HG03457 (cell line): ENCODE data around the gene BPI.
"Not testable (repeated sequence)": the region's sequence is repeated elsewhere in the genome, so short reads cannot be mapped to it uniquely, and the experiment has no call there.

Experiments used
- ATAC-seq: cut with Tn5 transposase; IDR thresholded peaks from one replicate; pipeline ENCODE4 v1.9.1; 2021; ENCODE audit warnings: moderate number of reproducible peaks; ENCODE audit not compliant: unreplicated experiment

BPI gene

GRCh38 chr20:38302786-38303185 lies 1.2 kb upstream of the BPI start:
- no peak for ATAC-seq

GRCh38 chr20:38304845-38305447 lies 990 bp downstream of the BPI start:
- ATAC-seq, result no peak

DNA sequence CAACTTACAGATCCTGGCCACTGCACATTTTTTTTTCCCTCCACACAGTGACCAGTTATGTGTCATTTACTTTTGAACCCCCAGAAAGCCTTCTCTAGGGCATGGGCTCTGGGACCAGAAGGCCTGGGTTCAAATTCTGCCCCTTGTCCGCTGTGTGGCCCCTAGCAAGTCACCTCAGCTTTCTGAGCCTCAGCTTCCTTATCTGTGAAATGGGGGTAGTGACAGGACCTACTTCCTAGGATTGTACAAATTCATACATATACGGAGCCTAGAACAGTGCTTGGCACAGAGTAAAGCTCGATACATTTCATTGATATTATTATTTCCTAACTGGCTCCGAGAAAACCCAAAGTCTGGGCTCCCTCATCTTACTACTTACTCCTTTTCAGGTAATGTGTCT lies 1.6 kb downstream of the BPI start:
- ATAC-seq, result no peak

DNA sequence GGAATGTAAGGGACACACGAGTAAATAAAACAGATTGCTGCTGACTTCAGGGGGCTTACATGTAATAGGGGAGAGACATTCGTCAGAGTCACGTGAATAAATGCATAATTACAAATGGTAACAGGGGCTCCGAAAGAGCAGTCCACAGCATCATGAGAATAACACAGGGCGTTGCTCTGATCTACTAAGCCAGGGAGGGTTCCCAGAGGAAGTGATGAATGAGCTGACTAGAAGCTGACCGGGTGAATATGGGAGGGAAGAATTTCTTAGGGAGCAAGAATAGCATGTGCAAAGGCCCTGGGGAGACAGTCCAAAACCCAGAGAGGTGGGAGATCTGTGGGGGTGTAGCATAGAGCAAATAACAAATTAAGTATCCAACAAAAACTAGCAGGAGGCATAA lies 2.4 kb downstream of the BPI start:
- no peak for ATAC-seq

DNA sequence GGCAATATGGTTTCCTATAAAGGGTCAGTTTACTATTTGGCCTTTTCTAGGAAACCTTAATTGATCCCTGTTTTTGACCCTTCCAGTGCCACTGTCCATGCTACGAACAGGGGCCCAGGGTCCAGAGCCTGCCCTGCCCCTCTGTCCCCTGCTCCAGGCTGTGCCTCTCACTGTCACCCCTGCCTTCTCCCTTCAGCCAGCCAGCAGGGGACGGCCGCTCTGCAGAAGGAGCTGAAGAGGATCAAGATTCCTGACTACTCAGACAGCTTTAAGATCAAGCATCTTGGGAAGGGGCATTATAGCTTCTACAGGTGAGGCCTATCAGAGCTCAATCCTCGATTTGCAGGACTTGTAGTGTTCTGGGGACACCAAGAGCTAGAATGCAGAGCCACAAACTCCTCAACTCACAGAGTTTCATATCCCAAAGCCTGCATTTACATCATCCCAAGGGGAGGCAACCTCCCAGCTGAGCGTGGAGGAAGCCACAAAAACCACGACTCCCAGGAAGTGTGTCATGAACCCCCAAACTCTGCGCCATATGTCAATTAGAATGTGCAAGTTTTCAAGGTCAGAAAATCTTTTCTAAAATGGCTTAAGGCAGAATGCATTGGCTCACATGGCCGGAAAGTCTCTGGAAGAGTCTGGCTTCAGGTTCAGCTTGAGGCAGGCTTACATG lies 3.6 kb downstream of the BPI start:
- no peak for ATAC-seq

DNA sequence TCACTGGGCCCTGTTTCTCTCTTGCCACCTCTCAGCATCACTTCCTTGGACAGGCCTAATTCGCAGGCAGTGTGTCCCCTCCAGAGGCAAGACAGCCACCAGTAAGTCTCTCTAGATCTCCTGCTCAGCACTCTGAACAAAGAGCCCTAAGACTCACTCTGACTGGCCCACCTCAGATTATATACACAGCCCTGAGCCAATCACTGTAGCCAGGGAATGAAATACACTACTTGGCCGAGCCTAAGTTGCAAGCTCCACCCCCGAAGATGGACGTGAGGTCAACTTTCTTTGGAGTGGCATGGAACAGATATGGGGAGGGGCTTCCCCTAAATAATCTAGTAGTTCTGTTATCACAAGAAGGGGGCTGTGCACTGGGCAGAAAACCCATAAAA lies 4.1 kb downstream of the BPI start:
- ATAC-seq, result no peak

DNA sequence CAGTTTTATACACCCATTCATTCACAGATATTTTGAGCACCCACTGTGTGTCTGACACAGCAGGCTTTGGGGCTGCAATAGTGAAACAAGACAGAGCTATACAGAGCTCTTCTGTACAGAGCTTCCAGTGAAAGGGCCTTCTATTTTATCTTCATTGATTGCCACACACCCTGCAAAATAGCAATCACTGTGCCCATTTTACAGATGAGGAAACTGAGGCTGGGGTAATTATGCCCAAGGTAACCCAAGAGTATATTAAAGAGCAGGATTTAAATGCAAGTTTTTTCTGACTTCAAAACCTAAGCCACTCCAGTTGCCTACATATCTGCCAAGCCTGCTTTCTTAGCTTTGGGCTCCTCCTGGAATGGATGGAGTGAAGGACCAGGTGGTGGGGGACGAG lies 4.5 kb downstream of the BPI start:
- no peak for ATAC-seq

DNA sequence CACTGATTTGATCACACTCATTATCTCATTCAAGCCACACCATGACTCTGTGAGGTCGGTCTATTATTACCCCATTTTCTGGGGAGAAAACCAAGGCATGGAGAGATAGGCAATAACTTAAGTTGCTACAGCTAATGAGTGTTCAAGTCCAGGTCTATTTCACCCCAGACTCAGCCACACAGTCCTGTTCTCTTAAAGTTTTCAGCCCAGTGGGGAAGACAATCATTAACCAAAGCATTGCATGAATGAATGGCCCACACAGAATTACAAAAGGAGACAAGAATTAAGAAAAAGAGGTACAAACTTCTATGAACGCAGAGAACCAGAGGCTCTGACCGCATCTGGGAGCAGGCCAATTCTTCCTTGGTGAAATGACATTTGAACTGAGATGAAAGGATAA lies 7.1 kb downstream of the BPI start:
- no peak for ATAC-seq

DNA sequence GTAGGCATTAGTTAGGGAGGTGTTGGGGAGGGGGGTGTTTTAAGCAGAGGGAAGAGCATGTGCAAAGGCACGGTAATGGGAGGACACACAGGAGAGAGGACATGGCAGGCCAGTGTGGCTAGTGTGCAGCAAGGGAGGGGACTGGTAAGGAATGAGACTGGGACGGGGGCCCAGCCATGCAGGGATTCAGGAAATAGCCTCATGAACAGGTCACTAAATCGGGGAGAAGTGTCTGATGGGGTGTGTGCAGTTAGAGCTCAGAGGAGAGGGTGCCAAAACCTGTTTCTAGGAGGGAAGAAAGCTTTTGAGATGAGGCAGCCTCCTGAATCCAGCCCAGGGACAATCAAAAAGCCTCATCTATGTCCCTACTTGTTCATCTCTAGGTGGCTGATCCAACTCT lies 7.5 kb downstream of the BPI start:
- no peak for ATAC-seq

DNA sequence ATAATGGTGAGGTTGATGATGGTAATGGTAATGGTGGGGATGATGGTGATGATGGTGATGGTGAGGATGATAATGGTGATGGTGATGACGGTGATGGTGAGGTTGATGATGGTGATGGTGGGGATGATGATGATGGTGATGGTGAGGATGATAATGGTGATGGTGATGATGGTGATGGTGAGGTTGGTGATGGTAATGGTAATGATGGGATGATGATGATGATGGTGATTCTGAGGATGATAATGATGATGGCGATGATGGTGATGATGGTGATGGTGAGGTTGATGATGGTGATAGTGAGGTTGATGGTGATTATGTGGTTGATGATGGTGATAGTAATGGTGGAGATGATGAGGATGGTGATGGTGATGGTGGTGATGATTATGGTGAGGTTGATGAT lies 9.7 kb downstream of the BPI start:
- no peak for ATAC-seq

DNA sequence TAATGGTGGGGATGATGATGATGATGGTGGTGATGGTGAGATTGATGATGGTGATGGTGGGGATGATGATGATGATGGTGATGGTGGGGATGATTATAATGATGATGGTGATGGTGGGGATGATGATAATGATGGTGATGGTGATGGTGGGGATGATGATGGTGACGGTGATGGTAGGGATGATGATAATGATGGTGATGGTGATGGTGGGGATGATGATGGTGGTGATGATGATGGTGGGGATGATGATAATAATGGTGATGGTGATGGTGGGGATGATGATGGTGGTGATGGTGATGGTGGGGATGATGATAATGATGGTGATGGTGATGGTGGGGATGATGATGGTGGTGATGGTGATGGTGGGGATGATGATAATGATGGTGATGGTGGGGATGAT lies 10.4 kb downstream of the BPI start:
- not testable (repeated sequence) for ATAC-seq

DNA sequence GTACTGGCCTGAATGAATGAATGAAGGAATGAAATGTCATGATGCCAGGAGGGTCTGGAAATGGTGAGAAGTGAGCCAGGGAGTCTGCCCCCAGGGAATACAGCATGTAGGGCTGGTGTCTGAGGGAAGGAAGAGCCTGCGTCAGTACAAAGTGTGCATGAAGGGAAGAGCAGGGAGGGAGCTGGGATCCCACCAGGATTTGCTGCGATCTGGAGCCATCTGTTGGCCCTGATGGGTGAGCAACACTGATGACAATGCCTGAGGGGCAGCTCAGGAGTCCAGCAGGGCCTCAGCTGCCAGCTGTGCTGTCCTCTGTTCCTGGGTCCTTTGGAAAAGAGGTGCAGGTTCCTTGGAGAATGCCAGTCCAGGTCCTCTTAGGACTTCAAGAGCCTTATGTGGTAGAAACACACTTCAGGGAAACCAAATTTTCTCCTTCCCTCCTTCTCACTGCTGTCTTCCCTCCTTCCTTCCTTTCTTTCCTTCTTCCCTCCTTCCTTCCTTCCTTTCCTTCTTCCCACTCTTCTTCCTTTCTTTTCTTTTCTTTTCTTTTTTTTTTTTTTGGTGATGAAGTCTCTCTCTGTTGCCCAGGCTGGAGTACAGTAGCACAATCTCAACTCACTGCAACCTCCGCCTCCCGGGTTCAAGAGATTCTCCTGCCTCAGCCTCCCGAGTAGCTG lies 11.5 kb downstream of the BPI start:
- no peak for ATAC-seq

GRCh38 chr20:38316341-38316740 lies 12.4 kb downstream of the BPI start:
- ATAC-seq, result no peak

DNA sequence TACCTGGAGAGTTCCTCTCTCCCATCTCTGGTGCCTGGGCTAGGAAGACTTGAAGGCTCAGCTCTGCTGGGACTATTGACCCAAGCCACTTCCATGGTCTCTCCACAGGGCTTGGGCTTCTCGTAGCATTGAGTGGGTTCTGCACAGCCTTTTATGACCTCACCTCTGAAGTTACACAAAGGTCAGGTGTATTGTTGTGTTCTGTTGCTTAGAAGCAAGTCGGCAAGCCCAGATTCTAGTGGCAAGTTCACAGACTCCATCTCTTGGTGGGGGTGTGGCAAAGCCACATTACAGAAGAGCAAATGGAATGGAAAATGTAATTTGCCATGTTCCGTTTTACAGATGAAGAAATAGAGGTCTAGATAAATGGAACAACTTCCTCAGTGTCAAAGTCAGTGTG lies 13.5 kb downstream of the BPI start:
- no peak for ATAC-seq

DNA sequence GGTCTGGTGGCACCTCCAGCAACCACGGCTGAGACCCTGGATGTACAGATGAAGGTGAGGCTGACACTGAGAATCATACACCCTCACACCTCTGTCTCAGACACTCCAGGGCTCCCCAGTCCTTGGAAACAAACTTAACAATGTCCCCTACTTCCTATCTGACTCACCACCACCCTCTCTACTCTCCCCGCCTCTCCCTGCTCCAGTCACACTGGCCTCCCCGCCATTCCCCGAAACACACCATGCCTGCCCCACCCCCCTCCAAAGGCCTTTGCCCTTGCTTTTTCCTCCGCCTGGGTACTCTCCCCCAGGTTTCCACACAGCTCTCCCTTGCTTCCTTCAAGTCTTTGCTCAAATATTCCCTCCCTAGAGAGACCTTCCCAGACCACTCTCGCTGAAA lies 16.3 kb downstream of the BPI start:
- ATAC-seq, result no peak

DNA sequence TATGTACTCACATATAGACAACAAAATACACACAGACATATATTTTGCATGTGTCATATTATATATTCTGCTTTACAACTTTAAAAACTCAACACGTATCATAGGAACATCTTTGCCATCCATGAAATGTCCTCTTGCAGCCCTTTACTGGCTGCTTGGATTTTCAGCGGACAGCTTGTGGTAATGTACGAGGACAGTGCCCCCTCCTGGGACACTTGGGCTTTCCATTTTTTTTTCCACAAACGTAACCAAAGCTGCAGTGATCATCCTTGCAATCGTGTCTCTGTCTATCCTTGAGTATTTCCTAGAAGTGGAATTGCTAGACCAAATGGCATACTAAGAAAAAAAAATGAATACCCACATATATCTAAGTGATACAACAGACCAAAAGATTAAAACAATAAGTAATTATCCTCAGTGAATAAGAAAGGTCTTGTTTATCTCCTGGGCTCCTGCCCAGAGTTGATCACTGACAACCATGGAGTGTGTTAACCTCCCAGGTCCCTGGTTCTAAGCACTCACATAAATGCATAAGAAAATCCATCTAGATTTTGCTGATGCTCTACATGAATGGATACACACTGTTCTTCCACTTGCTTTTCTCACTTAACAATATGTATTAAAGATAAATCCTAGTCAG lies 18.1 kb downstream of the BPI start:
- ATAC-seq, result no peak

DNA sequence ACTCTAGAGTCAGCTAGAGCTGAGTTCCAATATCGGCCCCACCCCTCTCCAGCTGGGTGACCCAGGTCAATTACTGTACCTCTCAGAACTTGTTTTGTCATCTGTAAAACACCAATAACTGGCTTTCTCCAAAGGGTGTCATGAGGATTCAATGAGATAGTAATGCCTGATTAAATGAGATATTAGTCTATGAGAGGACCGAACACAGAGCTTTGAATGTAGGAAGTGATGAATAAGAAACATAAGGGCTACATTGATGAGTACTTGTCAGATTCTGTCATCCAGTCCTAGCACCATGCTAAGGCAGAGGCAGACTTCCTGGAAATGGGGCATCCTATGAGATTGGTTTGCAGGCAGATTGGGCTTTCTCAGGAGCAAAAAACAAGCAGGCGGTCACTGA lies 20.2 kb downstream of the BPI start:
- ATAC-seq, result no peak

DNA sequence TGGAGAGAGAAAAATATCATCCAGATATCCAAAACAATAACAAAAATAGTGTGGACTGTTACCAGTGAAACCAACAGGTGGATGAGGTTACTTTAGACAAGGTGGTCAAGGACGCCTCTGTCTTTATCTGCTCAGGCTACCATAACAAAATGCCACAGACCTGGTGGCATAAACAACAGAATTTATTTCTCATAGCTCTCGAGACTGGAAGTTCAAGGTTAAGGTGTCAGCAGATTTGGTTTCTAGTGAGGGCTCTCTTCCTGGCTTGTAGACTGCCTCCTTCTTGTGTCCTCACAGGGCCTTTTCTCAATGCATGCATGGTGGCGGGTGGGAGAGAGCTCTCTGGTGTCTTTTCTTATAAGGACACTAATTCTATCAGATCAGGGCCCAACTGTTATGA lies 21.2 kb downstream of the BPI start:
- no peak for ATAC-seq

- no peak for ATAC-seq
These were observed 21.9 kb downstream of the BPI start for GRCh38 chr20:38325905-38326304.

GRCh38 chr20:38326309-38326708 lies 22.4 kb downstream of the BPI start:
- no peak for ATAC-seq

- ATAC-seq, result no peak
These were observed 26.7 kb downstream of the BPI start for GRCh38 chr20:38330638-38331037.

- no peak for ATAC-seq
These were observed 27.3 kb downstream of the BPI start for GRCh38 chr20:38331245-38331644.
